ENCODE data around the gene RAG2.

Gene RAG2

DNA sequence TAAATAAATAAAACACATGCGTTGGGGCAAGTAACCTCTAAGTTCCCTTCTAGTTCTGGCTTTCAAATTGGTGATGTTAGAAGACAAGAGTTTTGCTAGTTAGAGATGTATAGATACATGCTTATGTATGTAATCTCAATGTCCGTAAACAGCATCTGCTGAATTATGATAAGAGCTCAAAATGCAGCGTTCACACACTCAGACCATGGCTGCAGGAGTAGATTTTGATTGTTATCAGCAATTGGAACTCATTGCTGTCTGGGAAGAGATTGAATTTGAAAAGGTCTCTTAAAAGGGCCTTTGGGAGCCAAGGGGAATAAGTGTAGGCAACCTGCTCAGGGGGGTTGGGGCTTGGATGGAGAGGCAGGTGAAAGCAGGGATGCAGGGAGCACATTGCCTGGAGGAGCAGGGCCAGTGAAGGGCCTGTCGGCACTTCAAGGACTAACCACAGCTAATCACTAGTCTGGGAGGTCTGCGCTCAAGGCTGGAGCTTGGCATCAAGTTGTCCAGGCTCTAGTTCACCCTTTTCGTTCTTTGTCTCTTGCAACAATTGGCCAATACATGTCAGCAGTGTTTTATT lies 32.9 kb downstream of the RAG2 start:
- WGBS = 63% methylated on average over 6 of the region's 6 CpGs

DNA sequence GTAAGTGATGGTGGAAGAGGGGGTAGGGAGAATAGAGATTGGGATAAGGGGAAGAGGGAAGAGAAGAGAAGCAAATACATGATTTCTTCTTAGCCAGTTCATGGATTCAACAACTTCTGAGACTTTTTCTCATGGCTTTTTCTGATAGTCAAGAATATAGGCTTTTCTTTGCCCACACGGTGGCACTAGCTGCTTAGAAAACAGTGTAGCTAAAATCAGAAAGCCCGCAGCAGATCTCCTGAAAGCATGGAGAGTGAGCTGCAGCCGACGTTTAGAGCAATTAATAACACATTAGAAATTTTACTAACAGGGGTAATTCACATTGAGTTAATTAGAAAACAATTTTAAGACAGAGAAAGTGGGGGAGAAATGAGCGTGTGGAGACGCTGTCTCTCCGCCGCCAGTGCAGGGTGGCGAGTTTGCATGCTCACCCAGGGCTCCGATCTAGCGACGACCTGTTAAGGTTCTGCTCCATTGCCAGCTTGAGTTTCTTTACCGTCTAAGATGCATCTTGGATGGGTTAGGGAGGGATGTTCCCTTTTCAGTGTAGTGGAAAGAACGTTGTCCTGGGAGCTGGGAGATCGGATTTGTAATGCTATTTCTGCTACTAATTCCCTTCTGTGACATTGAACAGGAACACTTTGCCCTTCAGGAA lies 33.5 kb downstream of the RAG2 start:
- H3K9me3 ChIP-seq (ENCODE audit: control insufficient read depth, low read length) = no peaks in the 10 kb centered on the region
- H3K14ac ChIP-seq (ENCODE audit: low read length in 2 of 2) = no peak overlapping the region
- no peak overlapping the region for H2AK5ac ChIP-seq (ENCODE audit: low read length, severe bottlenecking)
- no peak overlapping the region for H3K4ac ChIP-seq (ENCODE audit: low read depth in 1 of 2, low read length in 2 of 2)
- WGBS = 25% methylated on average over 11 of the region's 15 CpGs
- peak; percentile 61 for DNase-seq
- no peaks in the 10 kb centered on the region for H3K4me1 ChIP-seq (ENCODE audit: control insufficient read depth, insufficient read depth, low read depth, low read length)
- no peak overlapping the region for H2BK120ac ChIP-seq (ENCODE audit: low read depth, low read length)
- no peak overlapping the region for H3K27ac ChIP-seq (ENCODE audit: low read length, poor library complexity, severe bottlenecking)
- no peak overlapping the region for H3K23ac ChIP-seq (ENCODE audit: low read length in 2 of 2)
- H3K79me1 ChIP-seq (replicated peaks; ENCODE audit: low read length, poor library complexity, severe bottlenecking) = no peaks in the 10 kb centered on the region
- H3K18ac ChIP-seq (ENCODE audit: low read depth in 1 of 2, low read length in 2 of 2) = no peak overlapping the region
- no peaks in the 10 kb centered on the region for H3K36me3 ChIP-seq (ENCODE audit: control insufficient read depth in 1 of 2, insufficient read depth in 2 of 2, low read depth in 1 of 2, low read length in 2 of 2)
- no peak overlapping the region for H2BK5ac ChIP-seq (ENCODE audit: low read depth, low read length, poor library complexity, severe bottlenecking)
- no peak overlapping the region for H2AFZ ChIP-seq (ENCODE audit: low read depth, low read length)
- no peak overlapping the region for H2BK15ac ChIP-seq (ENCODE audit: low read depth, poor library complexity, severe bottlenecking)
- peaks cover 34 to 37% of the 10 kb centered on the region in 2 experiments for H3K27me3 ChIP-seq (ENCODE audit: control insufficient read depth in 1 of 2, insufficient read depth in 1 of 2, low read length in 2 of 2)
- H3K4me3 ChIP-seq (ENCODE audit: insufficient read depth in 1 of 2, low read depth in 1 of 2, low read length in 2 of 2) = peak overlapping the region in 1 of 2 experiments; percentile 69
- no peak overlapping the region for H4K91ac ChIP-seq (ENCODE audit: low read length)
- H4K8ac ChIP-seq (ENCODE audit: low read length) = no peak overlapping the region
- no peak overlapping the region for H2BK12ac ChIP-seq (ENCODE audit: low read length in 2 of 2)
- peak overlapping the region; percentile 23 for H3K9ac ChIP-seq (ENCODE audit: low read length)
- H3K4me2 ChIP-seq (ENCODE audit: low read length, poor library complexity, severe bottlenecking) = peak overlapping the region; percentile 60

More for the DNA sequence above, 32.9 kb downstream of the RAG2 start:
- Histone ChIP-seq H2AFZ (ENCODE audit: low read depth, low read length) (no peak overlapping the region), H3K27me3 (ENCODE audit: control insufficient read depth in 1 of 2, insufficient read depth in 1 of 2, low read length in 2 of 2) (peaks cover 33 to 34% of the 10 kb centered on the region in 2 experiments), H4K91ac (ENCODE audit: low read length) (no peak overlapping the region), H2AK5ac (ENCODE audit: low read length, severe bottlenecking) (no peak overlapping the region), H3K36me3 (ENCODE audit: control insufficient read depth in 1 of 2, insufficient read depth in 2 of 2, low read depth in 1 of 2, low read length in 2 of 2) (no peaks in the 10 kb centered on the region), H3K27ac (ENCODE audit: low read length, poor library complexity, severe bottlenecking) (no peak overlapping the region), H3K23ac (ENCODE audit: low read length in 2 of 2) (no peak overlapping the region), H3K9me3 (ENCODE audit: control insufficient read depth, low read length) (no peaks in the 10 kb centered on the region), H3K4me3 (ENCODE audit: insufficient read depth in 1 of 2, low read depth in 1 of 2, low read length in 2 of 2) (peak overlapping the region in 1 of 2 experiments; percentile 69), H4K8ac (ENCODE audit: low read length) (no peak overlapping the region), H3K4me1 (ENCODE audit: control insufficient read depth, insufficient read depth, low read depth, low read length) (no peaks in the 10 kb centered on the region), H2BK5ac (ENCODE audit: low read depth, low read length, poor library complexity, severe bottlenecking) (no peak overlapping the region), H2BK15ac (ENCODE audit: low read depth, poor library complexity, severe bottlenecking) (no peak overlapping the region), H3K4me2 (ENCODE audit: low read length, poor library complexity, severe bottlenecking) (no peak overlapping the region), H3K79me1 (replicated peaks; ENCODE audit: low read length, poor library complexity, severe bottlenecking) (no peaks in the 10 kb centered on the region), H3K14ac (ENCODE audit: low read length in 2 of 2) (no peak overlapping the region), H3K9ac (ENCODE audit: low read length) (peak overlapping the region; percentile 23), H3K4ac (ENCODE audit: low read depth in 1 of 2, low read length in 2 of 2) (no peak overlapping the region), H2BK12ac (ENCODE audit: low read length in 2 of 2) (no peak overlapping the region), H2BK120ac (ENCODE audit: low read depth, low read length) (no peak overlapping the region), H3K18ac (ENCODE audit: low read depth in 1 of 2, low read length in 2 of 2) (no peak overlapping the region)
- no peak for DNase-seq

DNA sequence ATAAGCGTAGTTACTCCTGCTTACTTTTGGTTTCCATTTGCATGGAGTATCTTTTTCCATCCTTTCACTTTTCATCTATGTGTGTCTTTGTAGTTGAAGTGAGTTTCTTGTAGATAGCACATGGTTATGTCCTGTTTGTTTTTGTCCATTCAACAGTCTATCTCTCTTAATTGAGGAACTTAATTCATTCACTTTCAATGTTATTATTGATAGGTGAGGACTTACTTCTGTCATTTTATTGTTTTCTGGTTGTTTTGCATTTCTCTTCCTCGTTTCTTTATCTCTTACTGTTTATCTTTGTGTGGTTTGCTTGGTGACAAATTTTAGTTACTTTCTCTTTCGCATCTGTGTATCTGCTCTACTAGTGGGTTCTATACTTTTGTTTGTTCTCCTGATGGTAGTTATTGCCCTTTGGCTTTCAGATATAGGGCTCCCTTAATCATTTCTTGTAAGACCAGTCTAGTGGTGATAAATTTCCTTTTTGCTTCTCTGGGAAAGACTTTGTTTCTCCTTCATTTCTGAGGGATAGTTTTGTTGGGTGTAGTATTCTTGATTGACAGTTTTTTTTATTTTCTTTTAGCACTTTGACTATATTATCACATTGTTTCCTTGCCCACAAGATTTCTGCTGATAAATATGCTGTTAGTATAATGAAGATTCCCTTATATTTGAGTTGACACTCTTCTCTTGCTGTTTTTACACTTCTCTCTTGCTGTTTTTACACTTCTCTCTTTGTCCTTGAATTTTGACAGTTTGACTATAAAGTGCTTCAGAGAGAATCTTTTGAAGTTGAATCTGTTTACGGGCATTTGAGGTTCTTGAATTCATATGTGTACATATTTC lies 39.2 kb downstream of the RAG2 start:
- Histone ChIP-seq H3K4me3 (ENCODE audit: insufficient read depth in 1 of 2, low read depth in 1 of 2, low read length in 2 of 2) (no peak overlapping the region), H2AK5ac (ENCODE audit: low read length, severe bottlenecking) (no peak overlapping the region), H3K14ac (ENCODE audit: low read length in 2 of 2) (no peak overlapping the region), H4K8ac (ENCODE audit: low read length) (no peak overlapping the region), H2AFZ (ENCODE audit: low read depth, low read length) (no peak overlapping the region), H2BK15ac (ENCODE audit: low read depth, poor library complexity, severe bottlenecking) (no peak overlapping the region), H2BK12ac (ENCODE audit: low read length in 2 of 2) (no peak overlapping the region), H3K79me1 (replicated peaks; ENCODE audit: low read length, poor library complexity, severe bottlenecking) (no peaks in the 10 kb centered on the region), H3K27ac (ENCODE audit: low read length, poor library complexity, severe bottlenecking) (no peak overlapping the region), H3K18ac (ENCODE audit: low read depth in 1 of 2, low read length in 2 of 2) (no peak overlapping the region), H4K91ac (ENCODE audit: low read length) (no peak overlapping the region), H3K4ac (ENCODE audit: low read depth in 1 of 2, low read length in 2 of 2) (no peak overlapping the region), H3K36me3 (ENCODE audit: control insufficient read depth in 1 of 2, insufficient read depth in 2 of 2, low read depth in 1 of 2, low read length in 2 of 2) (no peaks in the 10 kb centered on the region), H3K9ac (ENCODE audit: low read length) (no peak overlapping the region), H3K4me2 (ENCODE audit: low read length, poor library complexity, severe bottlenecking) (no peak overlapping the region), H3K23ac (ENCODE audit: low read length in 2 of 2) (no peak overlapping the region), H3K27me3 (ENCODE audit: control insufficient read depth in 1 of 2, insufficient read depth in 1 of 2, low read length in 2 of 2) (peaks cover 12 to 17% of the 10 kb centered on the region in 2 experiments), H2BK120ac (ENCODE audit: low read depth, low read length) (no peak overlapping the region), H3K9me3 (ENCODE audit: control insufficient read depth, low read length) (no peaks in the 10 kb centered on the region), H3K4me1 (ENCODE audit: control insufficient read depth, insufficient read depth, low read depth, low read length) (no peaks in the 10 kb centered on the region), H2BK5ac (ENCODE audit: low read depth, low read length, poor library complexity, severe bottlenecking) (no peak overlapping the region)
- WGBS = 73% methylated on average over 1 of the region's 4 CpGs
- DNase-seq = peak; percentile 9

DNA sequence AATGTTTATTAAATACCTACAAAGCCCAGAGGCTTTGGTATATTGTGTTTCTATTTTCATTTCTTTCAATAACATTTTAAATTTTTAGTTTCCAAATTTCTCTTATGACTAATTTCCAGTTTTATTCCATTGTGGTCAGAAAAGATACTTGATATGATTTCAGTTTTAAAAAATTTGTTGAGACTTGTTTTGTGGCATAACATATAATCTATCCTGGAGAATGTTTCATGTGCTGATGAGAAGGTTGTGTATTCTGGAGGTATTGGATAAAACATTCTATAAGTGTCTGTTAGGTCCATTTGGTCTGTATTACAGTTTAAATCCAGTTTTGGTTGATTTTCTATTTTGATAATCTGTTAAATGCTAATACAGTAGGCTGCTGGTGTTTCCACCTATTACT lies 40.0 kb downstream of the RAG2 start:
- no peak overlapping the region for H3K14ac ChIP-seq (ENCODE audit: low read length in 2 of 2)
- no peaks in the 10 kb centered on the region for H3K9me3 ChIP-seq (ENCODE audit: control insufficient read depth, low read length)
- H3K4me2 ChIP-seq (ENCODE audit: low read length, poor library complexity, severe bottlenecking) = no peak overlapping the region
- H4K91ac ChIP-seq (ENCODE audit: low read length) = no peak overlapping the region
- no peaks in the 10 kb centered on the region for H3K4me1 ChIP-seq (ENCODE audit: control insufficient read depth, insufficient read depth, low read depth, low read length)
- no peak overlapping the region for H4K8ac ChIP-seq (ENCODE audit: low read length)
- DNase-seq = no peak
- no peak overlapping the region for H3K4me3 ChIP-seq (ENCODE audit: insufficient read depth in 1 of 2, low read depth in 1 of 2, low read length in 2 of 2)
- H3K23ac ChIP-seq (ENCODE audit: low read length in 2 of 2) = no peak overlapping the region
- H2BK15ac ChIP-seq (ENCODE audit: low read depth, poor library complexity, severe bottlenecking) = no peak overlapping the region
- no peak overlapping the region for H2BK120ac ChIP-seq (ENCODE audit: low read depth, low read length)
- peaks cover 12 to 17% of the 10 kb centered on the region in 2 experiments for H3K27me3 ChIP-seq (ENCODE audit: control insufficient read depth in 1 of 2, insufficient read depth in 1 of 2, low read length in 2 of 2)
- H3K27ac ChIP-seq (ENCODE audit: low read length, poor library complexity, severe bottlenecking) = no peak overlapping the region
- H3K4ac ChIP-seq (ENCODE audit: low read depth in 1 of 2, low read length in 2 of 2) = no peak overlapping the region
- H3K18ac ChIP-seq (ENCODE audit: low read depth in 1 of 2, low read length in 2 of 2) = no peak overlapping the region
- no peak overlapping the region for H3K9ac ChIP-seq (ENCODE audit: low read length)
- no peak overlapping the region for H2BK12ac ChIP-seq (ENCODE audit: low read length in 2 of 2)
- H3K36me3 ChIP-seq (ENCODE audit: control insufficient read depth in 1 of 2, insufficient read depth in 2 of 2, low read depth in 1 of 2, low read length in 2 of 2) = no peaks in the 10 kb centered on the region
- no peak overlapping the region for H2AK5ac ChIP-seq (ENCODE audit: low read length, severe bottlenecking)
- H3K79me1 ChIP-seq (replicated peaks; ENCODE audit: low read length, poor library complexity, severe bottlenecking) = no peaks in the 10 kb centered on the region
- H2AFZ ChIP-seq (ENCODE audit: low read depth, low read length) = no peak overlapping the region
- no peak overlapping the region for H2BK5ac ChIP-seq (ENCODE audit: low read depth, low read length, poor library complexity, severe bottlenecking)

All from mesenchymal stem cell (in vitro differentiated cells and primary cell).